ENCODE measurements around the gene FSTL5.
"Not testable (repeated sequence)": the region's sequence is repeated elsewhere in the genome, so short reads cannot be mapped to it uniquely, and the experiment has no call there.

The FSTL5 gene

DNA sequence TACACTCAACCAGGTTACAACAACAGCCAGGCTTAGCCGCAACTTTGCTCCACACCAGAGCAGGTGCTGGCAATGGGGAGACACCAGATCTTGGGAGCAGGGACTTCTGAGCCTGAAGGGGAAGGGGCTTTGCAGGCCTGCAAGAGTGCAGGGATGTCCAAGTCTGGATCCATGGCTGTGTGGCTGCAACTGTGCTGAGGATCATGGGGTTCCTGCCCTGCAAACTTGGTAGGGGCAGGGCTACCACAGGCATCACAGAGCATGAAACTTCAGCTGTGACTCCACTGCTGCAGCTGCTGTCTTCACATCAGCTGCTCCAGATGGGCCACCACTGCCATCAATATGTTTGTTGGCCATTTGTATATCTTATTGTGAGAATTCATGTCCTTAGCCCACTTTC is 340.4 kb downstream of the FSTL5 start:
- no peak for DNase-seq

DNA sequence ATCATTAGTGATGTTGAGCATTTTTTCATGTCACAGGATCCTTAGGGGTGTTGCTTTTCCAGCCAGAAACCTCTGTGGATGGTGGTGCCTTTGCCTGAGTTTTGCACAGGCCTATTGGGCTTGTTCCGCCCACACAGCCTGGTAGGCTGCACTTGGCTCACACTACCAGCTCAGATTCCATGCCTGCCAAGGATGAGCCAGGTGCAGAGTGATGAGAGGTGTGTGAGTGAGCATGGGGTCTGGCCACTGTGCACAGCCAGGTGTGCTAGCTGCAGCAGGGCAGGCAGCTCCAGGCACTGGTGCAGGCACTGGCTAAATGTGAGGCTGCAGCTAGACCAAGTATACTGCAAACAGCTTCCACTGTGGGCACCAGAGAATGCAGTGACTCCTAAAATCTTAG is 341.6 kb downstream of the FSTL5 start:
- no peak for DNase-seq

DNA sequence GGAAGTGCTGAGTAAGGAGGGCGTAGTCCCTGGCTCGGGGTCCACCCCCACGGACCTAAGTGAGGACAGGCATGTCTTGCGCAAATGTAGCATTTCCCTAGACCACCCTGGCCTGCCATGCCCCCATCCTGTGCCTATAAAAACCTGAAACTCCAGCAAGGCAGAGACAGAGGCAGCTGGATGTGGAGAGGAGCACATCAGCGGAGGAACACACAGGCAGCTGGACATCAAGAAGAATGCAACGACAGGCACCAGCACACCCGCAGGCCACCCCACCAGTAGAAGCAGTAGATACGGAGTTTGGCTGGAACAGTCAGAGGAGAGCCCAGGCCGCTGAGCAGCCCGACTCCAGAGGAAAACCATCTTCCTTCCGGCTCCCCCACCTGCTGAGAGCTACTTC is 345.9 kb downstream of the FSTL5 start:
- no peak for DNase-seq

DNA sequence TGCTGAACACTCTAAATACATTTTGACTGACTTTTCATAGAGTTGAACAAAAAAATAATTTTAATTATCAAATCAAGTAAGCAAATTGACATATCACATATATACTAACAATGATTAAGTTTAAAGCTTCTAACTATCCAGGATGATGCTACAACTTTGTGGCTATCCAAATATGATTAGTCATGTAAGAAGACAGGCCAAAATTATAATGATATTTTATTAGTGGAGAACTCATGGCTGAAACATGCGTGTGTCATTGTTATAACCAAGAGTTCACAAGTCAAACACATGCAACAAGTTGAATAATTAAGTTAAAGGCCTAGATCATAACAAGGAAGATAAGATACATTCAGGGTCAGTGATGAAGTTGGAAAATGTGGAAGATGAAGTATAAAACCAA is 346.8 kb downstream of the FSTL5 start:
- no peak for DNase-seq

DNA sequence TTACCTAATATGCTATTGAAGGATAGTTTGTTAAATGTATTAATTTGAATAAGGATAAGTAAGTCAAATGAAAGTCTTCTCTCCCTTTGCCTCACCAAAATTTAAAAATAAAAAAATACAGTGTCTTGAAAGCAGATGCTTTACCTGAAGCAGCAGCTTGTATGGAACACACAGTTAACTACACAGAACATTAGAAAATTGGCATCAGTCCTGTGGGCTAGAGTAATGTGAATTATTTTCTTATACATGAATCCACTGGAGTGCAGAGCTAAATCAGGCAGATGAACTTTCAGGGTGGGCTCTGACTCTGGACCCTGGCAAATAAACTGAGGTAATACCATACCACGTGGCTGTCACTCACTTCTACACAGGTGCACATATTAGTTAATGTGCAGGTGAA is 348.0 kb downstream of the FSTL5 start:
- DNase-seq = no peak

DNA sequence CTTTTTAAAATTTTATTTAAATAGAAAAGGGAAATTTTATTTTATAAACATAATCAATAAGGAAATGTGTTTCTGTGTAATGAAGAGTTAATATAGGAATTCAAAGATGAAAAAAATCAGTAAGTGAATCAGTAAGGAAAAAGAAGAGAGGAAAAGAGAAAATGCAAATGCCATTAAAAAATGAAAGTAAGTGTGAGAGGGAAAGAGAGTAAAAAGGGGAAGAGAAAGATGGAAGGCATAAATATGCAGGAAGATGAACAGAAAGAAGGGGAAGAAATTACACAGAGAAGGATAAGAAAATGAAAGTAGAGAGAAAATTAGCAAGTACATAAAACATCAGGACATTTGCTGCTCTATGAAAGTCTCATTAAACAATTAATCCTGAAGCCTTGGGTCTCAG is 349.9 kb downstream of the FSTL5 start:
- no peak for DNase-seq

DNA sequence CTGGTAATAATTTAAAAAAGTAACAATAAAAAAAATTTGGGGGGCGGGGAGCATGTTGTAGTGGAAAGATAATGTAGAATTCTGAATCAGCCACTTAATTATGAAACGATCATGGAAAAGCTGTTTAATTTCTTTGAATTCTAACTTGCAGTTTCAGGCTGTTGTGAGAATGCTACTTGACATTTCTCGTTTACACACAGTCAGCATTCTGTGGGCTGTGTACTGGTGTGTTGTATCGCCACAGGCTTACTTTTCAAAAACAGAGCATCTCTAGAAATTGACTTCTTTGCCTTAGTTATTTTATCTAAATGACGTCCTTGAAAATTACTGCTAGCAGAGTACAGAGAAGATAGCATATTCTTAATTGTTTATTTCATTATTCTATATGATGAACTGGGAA is 350.4 kb downstream of the FSTL5 start:
- DNase-seq = no peak

DNA sequence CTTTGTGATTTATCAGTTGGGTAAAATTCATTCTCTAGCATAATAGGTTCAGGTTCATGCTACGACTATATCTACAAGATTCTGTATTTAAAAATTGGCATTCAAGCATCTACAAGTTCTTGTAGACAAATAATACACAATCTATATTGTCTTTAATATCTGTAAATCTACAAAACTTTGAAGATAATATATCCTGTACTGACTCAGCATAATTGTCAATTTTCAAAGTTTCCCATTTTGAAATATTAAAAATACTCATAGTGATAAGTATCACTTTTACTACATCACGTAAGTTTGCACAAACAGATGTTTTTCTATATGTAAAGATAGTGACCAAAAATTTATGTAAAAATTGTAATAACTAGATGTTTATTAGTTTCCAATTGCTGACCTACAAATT is 360.6 kb downstream of the FSTL5 start:
- no peak for DNase-seq

DNA sequence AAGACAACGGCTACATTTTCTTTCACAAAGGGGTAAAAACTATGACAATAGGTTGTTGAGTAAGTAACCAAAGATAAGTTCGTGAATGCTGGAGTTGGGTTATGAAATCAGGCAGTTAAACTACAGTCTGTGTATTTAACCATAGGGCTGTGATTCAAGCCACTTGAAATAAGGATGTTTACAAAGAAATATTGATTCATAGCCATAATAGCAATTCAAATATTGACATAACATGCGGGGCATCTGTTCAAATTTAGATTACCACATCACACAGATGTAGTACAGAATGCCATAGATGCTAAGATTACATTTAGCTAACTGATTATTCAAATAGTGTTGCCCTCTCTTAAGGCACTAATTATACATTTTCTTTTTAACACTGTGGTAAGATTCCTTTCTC is 364.1 kb downstream of the FSTL5 start:
- no peak for DNase-seq

DNA sequence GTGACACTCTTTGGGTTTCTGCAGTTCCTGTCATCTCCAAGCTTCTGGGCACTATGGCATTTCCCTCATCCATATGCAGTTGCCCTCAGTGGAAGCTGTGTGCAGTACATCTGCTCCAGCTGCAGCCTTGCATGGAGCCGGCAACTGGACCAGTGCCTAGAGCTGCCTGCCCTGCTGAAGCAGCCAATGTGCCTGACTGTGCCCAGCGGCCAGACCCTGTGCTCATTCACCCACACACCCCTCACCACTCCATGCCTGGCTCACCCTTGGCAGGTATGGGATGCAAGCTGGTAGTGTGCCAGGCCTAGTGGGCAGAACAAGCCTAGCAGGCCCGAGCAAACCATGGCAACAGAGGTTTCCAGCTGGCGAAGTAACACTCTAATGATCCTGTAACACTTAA is 370.8 kb downstream of the FSTL5 start:
- DNase-seq = no peak

DNA sequence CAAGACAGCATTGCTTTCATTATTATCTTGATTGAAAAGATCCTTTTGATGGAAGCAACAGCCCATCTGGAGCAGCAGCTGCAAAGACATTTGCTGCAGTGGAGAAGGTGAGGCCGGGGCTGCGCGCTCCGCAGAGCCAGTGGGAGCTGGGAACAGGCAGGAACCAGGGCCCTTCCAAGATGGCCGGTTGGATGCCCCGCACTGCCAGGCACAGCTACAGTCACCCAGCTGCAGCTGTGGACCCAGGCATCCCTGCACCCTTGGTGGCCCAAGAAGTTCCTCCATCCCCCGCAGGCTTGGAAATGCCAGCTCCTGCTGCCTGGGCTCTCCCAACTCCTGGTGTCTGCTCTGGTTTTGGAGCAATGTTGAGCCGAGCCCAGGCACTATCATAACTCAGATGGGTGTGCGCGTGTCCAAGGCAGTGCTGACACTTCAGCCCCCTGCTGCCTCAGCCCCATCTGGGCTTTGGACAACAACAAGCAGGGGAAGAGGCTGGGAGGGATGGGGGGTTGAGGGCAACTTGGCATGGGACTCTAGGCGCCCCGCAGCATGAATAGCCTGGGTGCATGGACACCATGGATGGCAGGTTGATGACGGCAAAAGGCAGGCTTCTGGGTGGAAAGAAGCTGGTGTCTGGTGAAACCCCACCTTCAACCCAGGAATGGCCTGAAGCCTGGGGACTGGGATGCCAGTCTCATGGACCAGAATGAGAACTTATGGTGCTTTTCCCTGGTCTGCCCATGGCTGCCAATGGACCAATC is 371.8 kb downstream of the FSTL5 start:
- DNase-seq = no peak

DNA sequence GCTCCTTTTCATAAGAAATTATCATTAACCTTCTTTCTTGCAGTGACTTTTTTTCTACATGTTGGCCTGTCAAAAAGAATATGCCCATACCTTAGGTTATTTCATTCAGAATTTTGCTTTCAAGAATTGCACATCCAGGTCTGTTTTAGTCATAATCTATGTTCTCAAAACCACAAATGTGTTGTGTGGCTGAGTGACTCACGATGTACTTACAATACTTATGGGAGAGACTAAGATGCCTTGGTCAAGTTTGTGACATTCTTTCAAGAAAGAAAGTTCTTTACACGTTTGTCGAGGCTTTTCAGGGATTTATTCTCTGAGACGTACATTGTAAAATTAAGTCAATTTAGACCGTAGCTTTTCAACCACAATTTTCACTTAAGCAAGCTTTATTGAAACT is 396.7 kb downstream of the FSTL5 start:
- DNase-seq = no peak

DNA sequence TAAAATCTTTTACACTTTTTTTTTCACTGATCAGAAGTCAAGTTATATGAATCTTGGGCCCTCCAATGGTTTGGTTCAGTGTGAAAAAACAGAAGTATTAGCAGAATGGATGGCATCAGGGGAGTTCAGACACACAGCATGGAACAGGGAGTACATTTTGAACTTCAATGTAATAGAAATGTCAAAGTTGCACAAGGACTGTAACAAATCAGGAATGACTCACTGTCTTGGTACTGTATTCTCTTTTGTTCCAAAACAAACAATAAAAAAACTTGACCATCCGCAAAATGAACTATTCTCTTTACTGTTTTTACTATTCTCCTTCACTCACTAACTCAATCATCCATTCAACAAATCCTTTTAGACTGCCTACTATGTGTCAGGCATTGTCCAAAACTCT is 401.0 kb downstream of the FSTL5 start:
- no peak for DNase-seq

DNA sequence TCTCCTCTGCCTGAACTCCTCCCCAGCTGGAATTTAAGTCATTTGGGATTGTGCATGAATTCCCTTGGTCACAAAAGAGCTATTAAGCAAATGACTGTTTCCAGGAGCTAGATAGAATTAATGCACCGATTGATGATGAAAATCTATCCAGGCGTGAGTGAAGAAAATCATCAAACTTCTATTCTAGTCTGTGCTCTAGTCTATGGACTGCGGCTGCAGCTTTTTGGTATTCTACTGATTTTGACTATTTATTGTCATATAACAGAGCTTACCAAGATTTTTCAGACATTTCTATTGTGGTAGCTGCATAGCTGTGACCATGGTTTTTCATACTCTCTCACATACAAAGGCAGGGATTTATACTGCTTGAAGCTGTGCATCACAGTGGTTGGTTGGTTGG is 403.8 kb downstream of the FSTL5 start:
- DNase-seq = no peak

DNA sequence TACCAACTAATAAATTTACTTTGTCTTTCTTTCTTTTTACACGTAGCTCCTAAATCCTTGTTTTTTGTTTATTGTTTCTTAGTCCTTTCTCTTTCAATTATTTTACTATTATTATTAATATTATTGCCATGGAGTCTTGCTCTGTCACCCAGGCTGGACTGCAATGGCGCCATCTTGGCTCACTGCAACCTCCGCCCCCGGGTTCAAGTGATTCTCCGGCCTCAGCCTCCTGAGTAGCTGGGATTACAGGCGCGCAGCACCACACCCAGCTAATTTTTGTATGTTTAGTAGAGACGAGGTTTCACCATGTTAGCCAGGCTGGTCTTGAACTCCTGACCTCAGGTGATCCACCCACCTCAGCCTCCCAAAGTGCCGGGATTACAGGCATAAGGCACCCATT is 405.4 kb downstream of the FSTL5 start:
- DNase-seq = not testable (repeated sequence)

DNA sequence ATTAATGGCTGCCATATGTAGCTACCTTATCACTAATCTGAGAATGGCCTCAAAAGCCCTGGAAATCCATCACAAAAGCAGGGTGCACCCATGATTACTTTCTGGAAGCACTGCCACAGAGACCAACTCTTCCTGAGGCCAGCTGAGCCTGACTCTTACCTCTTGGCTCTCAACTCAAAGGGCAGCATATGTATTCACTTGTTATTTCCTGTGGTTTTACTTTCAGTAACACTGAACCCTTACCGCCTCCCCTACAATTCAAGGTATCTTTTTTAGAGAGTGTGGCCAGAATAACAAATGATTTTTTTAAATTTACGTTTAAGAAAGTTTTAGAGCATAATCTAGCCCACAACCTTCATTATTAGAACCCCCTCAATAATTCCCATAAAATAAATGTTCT is 434.9 kb downstream of the FSTL5 start:
- no peak for DNase-seq

DNA sequence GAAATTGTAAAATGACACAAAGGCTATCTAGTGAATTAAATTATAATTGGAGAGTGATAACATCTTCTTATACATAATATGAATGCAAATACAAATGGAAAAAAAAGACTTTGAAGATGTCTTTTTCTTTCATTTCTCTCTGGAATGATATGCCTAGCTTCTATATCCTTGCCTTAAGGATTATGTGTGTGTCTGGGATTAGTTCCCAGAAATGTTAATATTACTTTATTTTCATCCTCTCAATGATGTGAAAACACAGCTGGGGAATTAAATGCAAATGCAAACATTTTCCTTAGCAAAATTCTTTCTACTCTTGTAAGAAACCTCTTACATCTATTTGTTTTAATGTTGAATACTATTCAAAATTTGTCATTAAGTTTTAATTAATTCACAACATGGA is 441.9 kb downstream of the FSTL5 start:
- DNase-seq = no peak

DNA sequence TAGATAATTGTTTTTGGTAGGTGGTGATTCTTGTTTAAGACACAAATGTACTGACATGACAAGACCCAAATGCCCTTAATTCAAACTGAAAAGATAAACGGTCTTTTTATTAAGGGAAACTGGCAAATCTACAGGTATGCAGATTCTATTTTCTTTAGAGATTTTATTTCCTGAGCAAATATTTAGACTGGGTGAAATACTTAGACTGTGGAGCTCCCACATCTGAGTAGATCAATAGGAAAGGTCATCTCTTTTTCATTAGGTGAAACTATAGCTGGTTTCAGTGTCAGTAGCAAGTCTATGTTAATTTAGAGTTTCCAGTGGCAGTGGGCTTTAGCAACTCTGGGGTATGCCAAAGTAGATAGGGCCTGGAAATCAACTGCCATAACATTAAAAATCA is 446.7 kb downstream of the FSTL5 start:
- no peak for DNase-seq

DNA sequence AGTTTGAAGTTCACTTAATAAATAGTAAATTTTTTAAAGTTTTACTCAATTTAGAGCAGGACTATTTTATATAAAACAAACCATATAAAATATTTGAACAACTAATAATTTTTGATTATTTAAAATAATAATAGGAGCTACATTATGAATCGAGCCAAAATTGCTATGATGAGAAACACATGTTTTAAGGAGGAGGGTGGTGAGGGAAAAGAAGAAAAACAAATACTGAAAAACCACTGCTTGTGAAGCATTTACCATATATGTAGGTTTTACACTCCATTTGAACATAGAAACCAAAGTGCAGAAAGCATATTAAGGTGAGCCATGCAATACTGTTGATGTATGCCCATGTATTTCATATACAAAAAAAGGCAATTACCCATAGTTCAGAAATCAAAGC is 448.9 kb downstream of the FSTL5 start:
- DNase-seq = no peak

DNA sequence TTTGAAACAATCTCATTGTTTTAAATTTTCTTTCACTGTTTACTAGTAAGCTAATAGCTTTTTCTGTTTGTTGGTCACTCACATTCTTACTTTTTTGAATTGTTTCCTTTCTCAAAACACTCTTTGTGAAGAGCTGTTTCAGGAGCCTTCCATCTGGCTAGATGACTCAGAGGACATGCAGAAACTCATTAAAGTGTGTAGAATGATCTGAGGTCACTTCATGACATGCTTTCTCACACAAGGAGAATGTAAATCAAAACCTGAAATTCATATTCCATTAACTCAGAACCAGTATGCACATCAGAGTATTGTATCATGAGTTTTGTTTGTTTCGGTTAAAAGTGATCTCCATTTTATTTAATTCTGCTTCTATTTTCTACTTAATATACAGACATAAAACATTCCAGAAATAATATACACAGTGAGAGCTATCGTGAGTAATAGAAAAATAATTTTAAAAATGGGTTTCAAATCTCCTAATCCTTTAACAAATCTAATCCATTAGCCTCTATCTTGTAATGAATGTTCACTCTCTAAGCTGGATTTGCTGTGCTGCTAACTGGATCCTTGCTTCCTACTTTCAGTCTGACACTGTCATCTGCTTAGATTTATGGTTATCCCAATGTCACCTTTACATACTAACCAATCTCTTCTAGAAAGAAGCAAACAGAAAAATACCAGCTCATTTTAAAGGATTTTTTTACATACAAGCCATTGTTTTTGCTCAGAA is 449.6 kb downstream of the FSTL5 start:
- no peak for DNase-seq

DNA sequence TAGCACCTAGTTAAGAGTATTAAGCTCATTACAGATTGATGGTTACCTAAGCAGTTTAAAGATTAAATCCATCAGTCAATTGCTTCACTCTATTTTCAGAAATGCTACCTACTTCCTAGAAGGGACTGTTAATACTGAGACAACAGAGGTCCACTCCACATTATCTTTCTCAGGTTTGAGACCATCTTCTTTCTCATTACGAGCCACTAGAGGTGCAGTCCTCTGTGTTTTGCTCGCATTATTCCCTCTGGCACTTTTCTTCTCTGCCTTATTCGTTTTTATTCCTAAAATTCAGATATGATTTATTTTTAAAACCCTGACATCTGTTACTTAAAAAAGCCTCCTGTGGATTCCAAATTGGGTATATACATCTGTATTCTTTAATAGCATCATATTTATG is 459.1 kb downstream of the FSTL5 start:
- DNase-seq = no peak

DNA sequence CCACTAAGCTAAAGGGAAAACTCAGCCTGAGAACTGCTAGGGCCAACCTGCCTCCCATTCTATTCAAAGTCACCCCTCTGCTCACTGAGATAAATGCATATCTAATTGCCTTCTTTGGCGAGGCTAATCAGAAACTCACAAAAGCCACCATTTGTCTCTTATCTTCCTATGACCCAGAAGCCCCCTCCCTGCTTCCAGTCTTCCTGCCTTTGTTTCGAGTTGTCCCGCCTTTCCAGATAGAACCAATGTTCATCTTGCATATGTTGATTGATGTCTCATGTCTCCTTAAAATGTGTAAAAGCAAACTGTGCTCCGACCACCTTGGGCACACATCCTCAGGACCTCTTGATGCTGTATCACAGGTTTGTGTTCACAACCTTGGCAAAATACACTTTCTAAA is 459.8 kb downstream of the FSTL5 start:
- DNase-seq = no peak

DNA sequence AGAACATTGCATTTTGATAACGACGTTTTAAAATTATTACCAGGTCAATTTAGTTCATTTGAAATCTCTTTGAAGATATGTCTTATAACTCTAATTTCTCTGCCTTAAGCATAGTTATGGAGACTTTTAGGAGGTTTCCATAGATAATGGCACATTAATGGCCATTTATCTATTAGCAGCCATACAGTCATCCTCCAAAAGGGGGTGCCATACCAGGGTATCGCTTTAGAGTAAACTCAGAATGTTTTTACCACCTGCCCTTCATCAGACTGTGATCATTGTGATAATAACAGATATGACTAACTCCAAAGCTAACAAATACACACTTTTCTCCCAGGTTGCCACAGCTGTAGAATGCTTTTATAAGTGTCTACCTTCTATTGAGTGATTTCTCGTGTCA is 461.5 kb downstream of the FSTL5 start:
- DNase-seq = no peak

DNA sequence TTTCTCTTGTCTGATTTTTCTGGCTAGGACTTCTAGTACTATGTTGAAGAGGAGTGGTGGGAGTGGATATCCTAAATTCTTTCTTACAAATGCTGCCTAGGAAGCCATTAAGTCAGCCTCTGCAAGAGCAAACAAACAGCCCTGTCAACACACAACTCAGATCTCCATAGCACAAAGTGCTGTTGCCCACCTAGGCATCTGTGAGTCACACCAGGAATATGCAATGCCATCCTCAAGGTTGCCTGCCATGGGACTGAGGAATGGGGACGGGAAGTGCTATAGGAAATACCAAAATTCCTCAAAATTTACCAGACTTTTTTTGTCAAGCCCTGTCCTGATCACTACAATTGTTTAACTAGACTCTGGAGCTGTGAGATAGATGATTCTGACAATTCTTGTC is 466.9 kb downstream of the FSTL5 start:
- no peak for DNase-seq

DNA sequence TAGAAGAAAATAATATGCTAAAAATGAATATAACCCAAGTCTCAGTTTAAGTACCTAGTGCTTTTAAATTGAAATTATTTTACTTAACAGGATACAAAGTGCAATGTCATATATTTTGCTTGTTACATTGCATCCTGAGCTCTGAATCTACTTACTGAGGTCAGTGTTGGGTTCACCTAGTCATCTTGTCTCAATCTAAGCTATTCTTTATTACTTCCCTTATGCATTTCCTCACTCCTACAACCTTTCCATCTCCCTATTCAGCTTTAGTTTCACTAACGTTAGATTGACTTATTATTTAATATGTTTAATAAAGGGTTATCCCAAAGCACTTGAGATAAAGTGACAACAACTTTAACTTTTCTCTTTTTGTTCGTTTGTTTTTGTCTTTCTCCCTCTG is 483.7 kb downstream of the FSTL5 start:
- no peak for DNase-seq

All from activated CD4-positive, CD25-positive, alpha-beta regulatory T cell treated with anti-CD3 and anti-CD28 coated beads, Interleukin-2, amount 50 U/mL, for 72 hours (primary cell).